Right lobe of liver (tissue), 6 donors: Measurements from ENCODE around the gene SDF2L1. TPM values are rescaled to one million over a fixed set of nuclear protein-coding genes. Genes with fewer than 3 reads are reported as not detected.

Source experiments
- ATAC-seq, 4 donors: fragments of 200-7000 bp; cut with Tn5 transposase; one replicate each; pipeline ENCODE4 v1.9.1; 2020; ENCODE audit warnings: mild to moderate bottlenecking in 4 of 4, moderate library complexity in 4 of 4
- DNase-seq, 3 donors: peaks; one replicate each; pipeline ENCODE4 v3.0.0-alpha.2; 2020
- H3K27ac ChIP-seq, 3 donors: fragments of 200-600 bp; one replicate each; pipeline ENCODE4 v1.8.0; 2022
- H3K27me3 ChIP-seq, 2 donors: fragments of 200-600 bp; one replicate each; pipeline ENCODE4 v1.8.0; 2022
- H3K36me3 ChIP-seq, 4 donors: fragments of 200-600 bp; sonication (generic) in 1 of 4; one replicate each; pipeline versions ENCODE4 v1.5.1 to v1.8.0; 2017 to 2022; ENCODE audit warnings: control low read depth in 1 of 4
- H3K4me1 ChIP-seq, 4 donors: fragments of 200-600 bp; sonication (generic) in 1 of 4; one replicate each; pipeline versions ENCODE4 v1.5.1 to v1.8.0; 2017 to 2022; ENCODE audit warnings: control low read depth in 1 of 4
- H3K4me3 ChIP-seq, 3 donors: fragments of 200-600 bp; one replicate each; pipeline ENCODE4 v1.8.0; 2022
- H3K9me3 ChIP-seq, 4 donors: fragments of 200-600 bp; sonication (generic) in 1 of 4; one replicate each; pipeline versions ENCODE4 v1.5.1 to v1.8.0; 2017 to 2022; ENCODE audit warnings: control low read depth in 1 of 4
- CTCF ChIP-seq, 4 donors: fragments of 200-600 bp in 3 of 4; fragments of 450-650 bp in 1 of 4; IDR thresholded peaks; one replicate each; pipeline versions ENCODE4 v1.5.1 to v1.8.0; 2016 to 2022; ENCODE audit warnings: antibody characterized with exemption in 4 of 4, mild to moderate bottlenecking in 2 of 4
- POLR2A ChIP-seq: fragments of 450-650 bp; IDR thresholded peaks from one replicate; pipeline ENCODE4 v1.6.1; 2017; ENCODE audit warnings: antibody characterized with exemption, mild to moderate bottlenecking
- WGBS: methylation state at CpG from one replicate; pipeline ENCODE4 v1.1.6; 2018; ENCODE audit warnings: low coverage, low lambda C conversion rate; ENCODE audit not compliant: insufficient coverage; ENCODE audit errors: missing lambda C conversion rate; 5-methylcytosine and 5-hydroxymethylcytosine counted together
- intact Hi-C, 2 donors: fragments of 100-400 bp; cut with DNase I; formaldehyde crosslinking; loops; one replicate each; pipeline versions ENCODE4 v1.11.2 to v1.14.1; 2022
- total RNA-seq, 6 experiments: library from RNA; depleted of rRNA in 2 of 6; stranded (reverse); fragments of >200 nt in 2 of 6; fragmentation: NEBNext Ultra II Directional in 3 of 6; extraction: Animal tissue kit (Norgen Biotek cat#: 25700) in 3 of 6; gene quantifications; one replicate each; pipeline versions ENCODE4 v1.1.0 to v1.2.4, GENCODE V29; 2016 to 2023
- donor health status: DM: no; HTN: yes; CAD: no.
- donor health status: DM: no; HTN: no; CAD: no.
- donor health status: DM: no; HTN: no; CAD: no.
- donor health status: DM: no; HTN: yes; CAD: no.
- donor health status: DM: no; HTN: yes; CAD: no.

Gene SDF2L1
- total RNA-seq, 6 experiments from 2014 or later: 33.1 to 85.7 (median 71.6) TPM

- peaks cover 0 to 36% (median 11%) of the 10 kb centered on the region in 4 donors for H3K36me3 ChIP-seq
- no peak for DNase-seq
- no peak for TF ChIP-seq POLR2A
- no peak for TF ChIP-seq CTCF (IDR thresholded peaks at IDR 0.05)
- H3K27me3 ChIP-seq: no peaks in the 10 kb centered on the region
- no peak overlapping the region for H3K4me3 ChIP-seq
- no peak overlapping the region for H3K27ac ChIP-seq
- H3K4me1 ChIP-seq: peaks cover 0 to 4% (median 0%) of the 10 kb centered on the region in 4 donors
- no peaks in the 10 kb centered on the region for H3K9me3 ChIP-seq
- intact Hi-C loops: no loop called here
- no peak for ATAC-seq
- WGBS: 68% methylated on average over 2 of the region's 3 CpGs
These were observed 43.8 kb upstream of the SDF2L1 start for GRCh38 chr22:21598302-21598701.

- H3K27me3 ChIP-seq: no peaks in the 10 kb centered on the region
- no peak overlapping the region for H3K4me3 ChIP-seq
- intact Hi-C loops: no loop called here
- no peaks in the 10 kb centered on the region for H3K9me3 ChIP-seq
- H3K27ac ChIP-seq: no peak overlapping the region
- TF ChIP-seq POLR2A (no peak), CTCF (IDR thresholded peaks at IDR 0.05) (no peak)
- 70% methylated on average over 6 of the region's 6 CpGs for WGBS
- DNase-seq: no peak
- H3K36me3 ChIP-seq: peaks cover 0 to 27% (median 6%) of the 10 kb centered on the region in 4 donors
- peaks cover 0 to 4% (median 0%) of the 10 kb centered on the region in 4 donors for H3K4me1 ChIP-seq
- no peak for ATAC-seq
These were observed 42.8 kb upstream of the SDF2L1 start for GRCh38 chr22:21599053-21599893.

- Histone ChIP-seq H3K27me3 (no peaks in the 10 kb centered on the region), H3K4me3 (no peak overlapping the region), H3K27ac (no peak overlapping the region), H3K9me3 (no peaks in the 10 kb centered on the region), H3K36me3 (peaks cover 0 to 3% (median 0%) of the 10 kb centered on the region in 4 donors), H3K4me1 (peaks cover 0 to 12% (median 0%) of the 10 kb centered on the region in 4 donors)
- ATAC-seq (no peak), DNase-seq (no peak)
- TF ChIP-seq CTCF (IDR thresholded peaks at IDR 0.05) (no peak), POLR2A (no peak)
- intact Hi-C loops: no loop called here
- 91% methylated on average over 4 of the region's 6 CpGs for WGBS
These were observed 39.5 kb upstream of the SDF2L1 start for GRCh38 chr22:21602579-21602978.

GRCh38 chr22:21603973-21604372, 38.1 kb upstream of the SDF2L1 start:
- Histone ChIP-seq H3K36me3 (peaks cover 0 to 3% (median 0%) of the 10 kb centered on the region in 4 donors), H3K4me3 (no peak overlapping the region), H3K9me3 (no peaks in the 10 kb centered on the region), H3K27me3 (no peaks in the 10 kb centered on the region), H3K27ac (no peak overlapping the region), H3K4me1 (peaks cover 0 to 10% (median 0%) of the 10 kb centered on the region in 4 donors)
- ATAC-seq (no peak), DNase-seq (no peak)
- intact Hi-C loops: no loop called here
- no peak for TF ChIP-seq POLR2A
- no peak for TF ChIP-seq CTCF (IDR thresholded peaks at IDR 0.05)
- 73% methylated on average over 7 of the region's 9 CpGs for WGBS
